GM12874 (cell line): ENCODE measurements around the gene TMEM19.

Experiments used
- TF ChIP-seq, protein P1 (sequence below): IDR thresholded peaks from 2 replicates; pipeline ENCODE4 v1.5.1; 2011; ENCODE audit warnings: low read depth, mild to moderate bottlenecking, control low read depth, low read length, moderate library complexity; ENCODE audit not compliant: insufficient read depth

The TMEM19 gene

DNA sequence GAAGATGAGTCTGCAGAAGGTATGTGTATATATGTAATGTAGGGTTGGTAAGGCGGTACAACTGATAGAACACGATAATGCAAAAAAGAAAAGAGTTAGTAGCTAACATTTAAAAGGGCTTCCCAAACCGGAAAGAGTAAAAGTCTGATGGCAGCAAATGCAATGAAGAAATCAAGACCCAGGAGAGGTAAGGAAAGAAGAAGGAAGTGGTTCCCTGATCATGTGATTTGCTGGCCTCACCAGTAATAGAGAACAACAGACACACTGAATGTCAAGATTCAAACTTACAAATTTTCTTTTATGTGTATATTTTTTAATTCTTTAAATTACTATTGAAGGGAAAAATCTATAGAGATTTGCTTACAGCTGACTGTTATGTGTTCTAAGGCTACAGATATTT is 40.6 kb upstream of the TMEM19 start:
- TF ChIP-seq, protein P1, sequence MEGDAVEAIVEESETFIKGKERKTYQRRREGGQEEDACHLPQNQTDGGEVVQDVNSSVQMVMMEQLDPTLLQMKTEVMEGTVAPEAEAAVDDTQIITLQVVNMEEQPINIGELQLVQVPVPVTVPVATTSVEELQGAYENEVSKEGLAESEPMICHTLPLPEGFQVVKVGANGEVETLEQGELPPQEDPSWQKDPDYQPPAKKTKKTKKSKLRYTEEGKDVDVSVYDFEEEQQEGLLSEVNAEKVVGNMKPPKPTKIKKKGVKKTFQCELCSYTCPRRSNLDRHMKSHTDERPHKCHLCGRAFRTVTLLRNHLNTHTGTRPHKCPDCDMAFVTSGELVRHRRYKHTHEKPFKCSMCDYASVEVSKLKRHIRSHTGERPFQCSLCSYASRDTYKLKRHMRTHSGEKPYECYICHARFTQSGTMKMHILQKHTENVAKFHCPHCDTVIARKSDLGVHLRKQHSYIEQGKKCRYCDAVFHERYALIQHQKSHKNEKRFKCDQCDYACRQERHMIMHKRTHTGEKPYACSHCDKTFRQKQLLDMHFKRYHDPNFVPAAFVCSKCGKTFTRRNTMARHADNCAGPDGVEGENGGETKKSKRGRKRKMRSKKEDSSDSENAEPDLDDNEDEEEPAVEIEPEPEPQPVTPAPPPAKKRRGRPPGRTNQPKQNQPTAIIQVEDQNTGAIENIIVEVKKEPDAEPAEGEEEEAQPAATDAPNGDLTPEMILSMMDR: no peak

DNA sequence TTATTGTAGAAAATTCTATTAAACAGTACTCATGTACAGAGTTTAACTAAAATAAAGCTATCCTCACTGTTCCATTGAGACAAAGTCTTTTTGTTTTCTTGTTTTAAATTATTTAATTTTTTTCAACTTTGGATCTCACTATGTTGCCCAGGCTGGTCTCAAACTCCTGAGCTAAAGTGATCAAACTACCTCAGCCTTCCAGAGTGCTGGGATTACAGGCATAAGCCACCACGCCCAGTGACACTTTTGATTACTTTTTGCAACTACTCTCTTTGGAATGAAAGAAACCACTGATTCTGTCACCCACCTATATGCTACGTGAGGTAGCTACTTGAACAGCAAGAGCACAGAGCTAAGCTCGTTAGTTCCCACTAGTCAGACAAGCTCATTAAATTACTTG is 39.4 kb upstream of the TMEM19 start:
- TF ChIP-seq, protein P1: no peak

DNA sequence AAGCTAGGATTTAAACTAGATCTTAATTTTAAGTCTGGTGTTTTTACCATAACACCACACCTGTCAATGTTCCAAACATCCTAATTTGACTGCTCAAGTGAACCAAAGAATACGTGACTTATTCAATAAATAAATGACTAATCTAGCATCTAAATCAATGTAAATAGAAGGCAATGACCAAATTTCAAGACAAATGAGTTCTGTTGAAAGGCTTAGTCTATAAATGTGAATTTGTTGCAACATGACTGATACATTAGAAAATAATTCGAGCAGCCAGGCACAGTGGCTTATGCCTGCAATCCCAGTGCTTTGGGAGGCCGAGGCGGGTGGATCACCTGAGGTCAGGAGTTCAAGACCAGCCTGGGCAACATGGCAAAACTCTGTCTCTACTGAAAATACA is 37.3 kb upstream of the TMEM19 start:
- TF ChIP-seq, protein P1: no peak

DNA sequence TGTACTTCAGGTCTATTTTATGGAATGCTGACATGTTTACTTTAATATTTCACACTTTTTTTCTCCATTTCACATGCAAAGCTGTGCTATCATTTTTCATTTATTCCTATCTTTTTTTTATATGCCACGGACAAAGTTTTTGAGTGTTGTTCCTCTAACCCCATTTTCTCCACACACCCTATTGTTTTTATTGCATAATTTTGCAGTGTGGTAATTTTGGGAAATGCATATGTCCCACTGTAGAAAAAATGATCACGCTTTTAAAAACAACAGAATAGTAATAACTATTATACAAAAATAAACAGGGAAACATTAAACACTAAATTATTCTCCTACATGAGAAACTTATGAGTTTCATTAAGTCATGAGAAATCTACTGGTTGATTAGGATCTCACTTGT is 36.5 kb upstream of the TMEM19 start:
- TF ChIP-seq, protein P1: no peak

- TF ChIP-seq, protein P1: no peak
Observed at GRCh38 chr12:71652656-71653055, 33.2 kb upstream of the TMEM19 start.

DNA sequence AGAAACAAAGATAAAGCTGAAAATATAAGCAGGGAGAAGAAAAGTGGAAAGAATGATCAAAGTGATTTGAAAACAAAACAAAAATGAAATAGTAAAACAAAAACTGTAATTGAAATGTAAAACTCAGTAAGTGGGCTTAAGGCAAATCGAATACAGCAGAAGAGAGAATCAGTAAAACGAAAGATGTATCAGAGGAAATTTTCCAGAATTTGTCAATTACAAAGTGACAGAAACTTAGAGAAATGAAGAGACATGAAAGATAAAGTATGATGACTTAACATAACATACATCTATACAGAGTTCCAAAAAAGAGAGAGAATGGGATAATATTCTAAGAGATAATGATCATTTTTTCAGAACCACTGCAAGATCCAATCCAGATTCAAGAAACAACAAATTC is 32.7 kb upstream of the TMEM19 start:
- TF ChIP-seq, protein P1: no peak

DNA sequence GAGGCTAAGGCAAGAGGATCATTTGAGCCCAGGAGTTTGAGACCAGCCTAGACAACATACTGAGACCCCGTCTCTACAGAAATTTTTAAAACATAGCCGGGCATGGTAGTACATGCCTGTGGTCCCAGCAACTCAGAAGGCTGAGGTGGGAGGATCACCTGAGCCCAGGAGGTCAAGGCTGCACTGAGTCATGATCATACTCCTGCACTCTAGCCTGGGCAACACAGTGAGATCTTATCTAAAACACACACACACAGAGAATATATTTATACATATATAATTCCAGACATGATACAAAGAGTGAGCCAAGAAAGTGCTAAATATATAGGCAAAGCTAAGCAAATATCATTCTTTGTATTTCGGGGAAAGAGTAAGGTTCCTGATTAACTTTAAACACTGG is 31.7 kb upstream of the TMEM19 start:
- TF ChIP-seq, protein P1: no peak

GRCh38 chr12:71655495-71655894 is 30.4 kb upstream of the TMEM19 start:
- TF ChIP-seq, protein P1: no peak
